GM19395 (cell line): Measurements from ENCODE around the gene RAB27B.

ENCODE experiments used
- ATAC-seq: cut with Tn5 transposase; IDR thresholded peaks from one replicate; pipeline ENCODE4 v1.9.1; 2021; ENCODE audit warnings: mild to moderate bottlenecking, moderate library complexity; ENCODE audit not compliant: unreplicated experiment

Gene RAB27B

DNA sequence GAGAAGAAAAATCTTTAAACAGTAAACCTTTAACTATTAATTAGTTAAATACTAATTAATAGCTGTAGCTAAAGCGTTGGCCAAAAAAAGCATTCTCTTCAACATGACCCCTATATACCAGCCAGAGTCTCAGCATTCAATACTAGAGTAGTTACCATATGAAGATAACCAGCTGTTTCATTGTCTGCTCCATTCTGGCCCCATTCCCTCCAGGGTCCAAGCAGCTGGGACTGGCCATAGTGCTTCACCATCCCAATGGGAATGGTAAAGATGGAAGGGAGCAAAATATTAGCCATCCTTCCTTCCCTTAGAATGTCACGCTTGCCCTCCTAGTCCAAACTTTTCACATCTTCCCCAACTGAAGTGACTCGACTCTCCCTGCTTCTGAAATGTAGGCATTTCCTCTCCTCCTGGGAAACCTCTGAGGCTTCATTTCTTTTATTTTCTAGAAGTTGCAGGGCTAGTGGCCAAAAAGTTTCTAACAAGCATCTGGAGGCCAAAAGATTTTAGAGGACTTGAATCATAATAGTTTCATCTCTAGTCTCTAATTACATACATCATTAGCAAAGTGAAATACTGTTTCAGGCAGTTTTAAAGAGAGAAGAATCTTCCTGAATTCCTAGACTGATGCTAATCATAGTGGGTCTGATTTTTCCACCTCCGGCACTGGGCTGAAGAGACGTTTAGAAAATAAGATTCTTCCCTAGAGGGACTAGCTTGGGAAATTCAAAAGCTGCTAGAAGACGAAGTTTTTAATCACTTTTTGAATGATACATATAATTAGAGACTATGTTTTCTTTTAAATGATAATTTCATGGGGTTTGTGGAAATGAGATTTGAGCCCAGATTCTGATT is 78.3 kb downstream of the RAB27B start:
- ATAC-seq: no peak

DNA sequence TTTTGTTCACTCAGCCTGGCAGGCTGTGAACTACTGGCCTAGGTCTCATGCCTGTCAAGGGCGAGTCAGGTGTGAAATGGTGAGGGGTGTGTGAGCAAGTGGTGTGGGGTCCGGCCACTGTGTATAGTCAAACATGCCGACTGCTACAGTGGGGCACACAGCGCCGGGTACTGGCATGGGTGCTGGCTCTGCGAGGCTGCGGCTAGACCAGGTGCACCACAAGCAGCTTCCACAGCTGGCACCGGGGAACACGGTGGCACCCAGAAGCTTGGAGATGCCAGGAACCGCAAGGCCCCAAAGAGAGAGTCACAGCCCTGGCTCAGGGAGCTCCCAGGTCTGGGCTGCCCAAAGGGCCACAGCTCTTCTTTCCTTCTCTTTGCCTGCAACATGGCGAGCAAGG is 81.3 kb downstream of the RAB27B start:
- no peak for ATAC-seq

GRCh38 chr18:54910161-54910919 is 82.1 kb downstream of the RAB27B start:
- no peak for ATAC-seq

DNA sequence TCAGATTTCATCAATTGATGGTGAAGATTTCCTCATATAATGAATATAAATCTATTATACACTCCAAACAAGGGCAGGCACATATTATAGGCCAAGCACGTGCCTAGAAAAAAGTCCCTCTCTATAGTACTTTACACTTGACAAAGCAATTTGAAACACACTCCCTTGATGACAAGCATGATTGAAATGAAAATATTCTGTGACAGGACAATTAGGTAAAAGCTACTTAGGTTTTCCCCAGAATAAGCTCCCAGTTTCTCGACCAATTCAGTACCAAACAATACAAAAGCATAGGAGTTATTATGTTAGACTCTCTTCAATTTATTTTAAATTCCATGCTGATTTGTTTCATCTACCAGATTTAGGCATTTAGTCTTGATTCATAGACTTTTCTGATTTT is 83.3 kb downstream of the RAB27B start:
- no peak for ATAC-seq

- no peak for ATAC-seq
Observed at GRCh38 chr18:54914816-54915215, 86.5 kb downstream of the RAB27B start.

- no peak for ATAC-seq
Observed at GRCh38 chr18:54916507-54916906, 88.2 kb downstream of the RAB27B start.

DNA sequence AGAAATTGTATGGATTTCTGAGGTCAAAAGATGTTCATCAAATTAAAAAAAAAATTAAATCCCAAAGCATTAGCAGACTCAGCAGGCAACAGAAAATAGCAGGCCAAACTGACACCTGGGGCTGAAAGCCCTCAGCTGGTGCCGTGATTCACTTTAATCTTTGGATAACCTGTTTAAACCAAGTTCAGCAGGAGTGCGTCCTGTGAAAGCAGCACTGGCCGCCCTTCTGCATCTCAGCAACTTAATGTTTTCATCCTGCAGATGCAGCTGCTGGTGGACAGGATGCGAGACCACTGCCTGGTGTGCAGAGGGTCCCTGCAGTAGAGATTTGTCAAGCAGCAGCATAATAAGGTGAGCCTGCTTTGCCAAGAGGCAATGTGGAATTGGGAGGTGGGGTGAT is 89.8 kb downstream of the RAB27B start:
- ATAC-seq: no peak

- ATAC-seq: no peak
Observed at GRCh38 chr18:54919412-54919811, 91.1 kb downstream of the RAB27B start.

GRCh38 chr18:54923339-54923956 is 95.2 kb downstream of the RAB27B start:
- ATAC-seq: no peak

- no peak for ATAC-seq
Observed at GRCh38 chr18:54924948-54925347, 96.7 kb downstream of the RAB27B start.

- no peak for ATAC-seq
Observed at GRCh38 chr18:54926593-54927325, 98.5 kb downstream of the RAB27B start.

- no peak for ATAC-seq
Observed at GRCh38 chr18:54928236-54928635, 100.0 kb downstream of the RAB27B start.

DNA sequence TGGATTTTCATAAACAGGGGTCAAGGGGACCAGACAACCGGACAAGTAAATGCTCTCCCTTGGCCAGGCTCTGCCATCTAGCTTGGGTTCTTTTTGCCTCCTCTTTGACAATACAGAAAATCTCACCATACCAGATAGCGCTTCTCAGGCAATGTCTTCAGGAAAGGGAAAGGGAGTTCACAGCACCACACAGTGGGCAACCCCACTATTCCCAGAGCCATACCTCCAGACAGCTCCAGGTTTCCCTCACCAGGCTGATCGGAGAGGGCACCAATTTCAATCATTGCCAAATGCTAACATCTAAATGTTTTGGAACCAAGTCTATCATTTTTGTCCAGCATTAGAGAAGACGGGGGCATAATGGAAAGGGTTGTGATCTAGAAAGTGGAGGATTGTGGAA is 102.9 kb downstream of the RAB27B start:
- no peak for ATAC-seq

- ATAC-seq: no peak
Observed at GRCh38 chr18:54932472-54932871, 104.2 kb downstream of the RAB27B start.

DNA sequence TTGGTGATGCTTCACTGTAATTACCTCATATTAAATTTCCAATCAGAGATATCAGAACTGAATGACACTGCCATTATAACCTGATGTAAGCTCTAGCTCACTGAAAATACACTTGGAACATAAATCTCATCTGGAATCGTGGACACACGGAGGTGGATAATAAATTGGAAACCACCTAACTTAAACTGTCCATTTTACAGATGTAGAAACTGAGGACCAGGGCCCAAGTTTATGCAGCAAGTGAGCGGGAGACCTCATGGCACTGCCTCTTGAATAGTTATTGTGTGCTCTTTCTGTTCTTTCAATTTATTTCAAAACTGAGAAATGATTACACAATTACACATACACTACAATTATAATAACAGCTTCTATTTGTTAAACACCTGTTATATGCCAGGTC is 110.2 kb downstream of the RAB27B start:
- ATAC-seq: no peak

- ATAC-seq: no peak
Observed at GRCh38 chr18:54939361-54939917, 111.2 kb downstream of the RAB27B start.

DNA sequence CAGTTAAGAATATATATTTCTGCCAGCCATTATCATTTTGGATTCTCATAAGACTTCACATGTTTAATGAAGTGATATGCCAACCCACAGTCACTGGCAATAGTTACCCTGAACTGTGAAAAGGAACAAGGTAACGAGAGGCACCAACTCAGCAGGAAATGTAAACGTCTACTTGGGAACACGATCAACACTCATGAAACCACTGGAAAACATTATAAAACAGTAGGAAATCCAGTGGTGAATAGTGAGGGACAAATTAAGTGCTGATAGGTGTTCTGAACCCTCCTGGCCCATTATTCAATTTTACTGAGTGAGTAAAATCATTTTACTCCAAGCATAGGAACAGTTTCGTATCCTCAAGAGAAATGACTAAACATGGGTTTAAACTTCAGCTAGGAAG is 113.9 kb downstream of the RAB27B start:
- no peak for ATAC-seq

- no peak for ATAC-seq
Observed at GRCh38 chr18:54942569-54942968, 114.3 kb downstream of the RAB27B start.
